Esophagus muscularis mucosa (tissue), 4 donors: ENCODE measurements around the gene PRKAG2. TPM values are rescaled to one million over a fixed set of nuclear protein-coding genes. Genes with fewer than 3 reads are reported as not detected.

ENCODE experiments used
- DNase-seq: peaks from one replicate; pipeline ENCODE4 v3.0.0-alpha.2; 2017; ENCODE audit errors: extremely low spot score
- H3K27ac ChIP-seq, 4 donors: fragments of 200-600 bp; sonication (generic); replicated peaks in 1 of 4; 1 replicate in 3 of 4; 2 replicates in 1 of 4; pipeline ENCODE4 v1.5.1; 2016 to 2019; ENCODE audit warnings: mild to moderate bottlenecking in 1 of 4
- H3K27me3 ChIP-seq, 4 donors: fragments of 200-600 bp; sonication (generic); one replicate each; pipeline versions ENCODE4 v1.5.1 to v1.6.0; 2016 to 2019
- H3K36me3 ChIP-seq, 4 donors: fragments of 200-600 bp; sonication (generic); one replicate each; pipeline ENCODE4 v1.5.1; 2016 to 2019
- H3K4me1 ChIP-seq, 4 donors: fragments of 200-600 bp; sonication (generic); one replicate each; pipeline ENCODE4 v1.5.1; 2016 to 2019
- H3K4me3 ChIP-seq, 4 donors: fragments of 200-600 bp; sonication (generic); 1 replicate in 2 of 4; 2 replicates in 2 of 4; pipeline ENCODE4 v1.5.1; 2016 to 2019; ENCODE audit warnings: mild to moderate bottlenecking in 4 of 4, moderate library complexity in 1 of 4
- H3K9me3 ChIP-seq, 4 donors: fragments of 200-600 bp; sonication (generic); 1 replicate in 3 of 4; 2 replicates in 1 of 4; pipeline ENCODE4 v1.5.1; 2016 to 2019
- CTCF ChIP-seq, 3 experiments: fragments of 200-600 bp in 2 of 3; fragments of 450-650 bp in 1 of 3; sonication (generic) in 2 of 3; IDR thresholded peaks; one replicate each; pipeline ENCODE4 v1.5.1; 2017 to 2019; ENCODE audit warnings: antibody characterized with exemption in 3 of 3, mild to moderate bottlenecking in 2 of 3, moderate library complexity in 1 of 3
- EP300 ChIP-seq: sonication (generic); formaldehyde crosslinking; IDR thresholded peaks from one replicate; pipeline ENCODE4 v1.6.1; 2017; ENCODE audit warnings: antibody characterized with exemption
- POLR2A ChIP-seq: fragments of 450-650 bp; IDR thresholded peaks from one replicate; pipeline ENCODE4 v1.6.1; 2017; ENCODE audit warnings: antibody characterized with exemption, moderate library complexity, mild to moderate bottlenecking, low read depth
- POLR2AphosphoS5 ChIP-seq, 2 donors: sonication (generic); formaldehyde crosslinking; IDR thresholded peaks; one replicate each; pipeline ENCODE4 v1.6.1; 2017; ENCODE audit warnings: antibody characterized with exemption in 2 of 2
- WGBS: methylation state at CpG from one replicate; pipeline ENCODE4 v1.1.5; 2018; 5-methylcytosine and 5-hydroxymethylcytosine counted together
- intact Hi-C: fragments of 100-400 bp; cut with DNase I; formaldehyde crosslinking; loops from one replicate; pipeline ENCODE4 v1.15.1; 2023
- total RNA-seq, 4 donors: library from RNA; depleted of rRNA; stranded (reverse); fragments of >200 nt; gene quantifications; one replicate each; pipeline versions ENCODE4 v1.1.0 to v1.2.1, GENCODE V29; 2016

PRKAG2 gene
- total RNA-seq, 4 donors from 2014 or later: 51.3 to 97.2 (median 77.5) TPM

- no peak for TF ChIP-seq CTCF (IDR thresholded peaks at IDR 0.05)
- no peak for TF ChIP-seq POLR2AphosphoS5 (IDR thresholded peaks at IDR 0.05)
- no peak for TF ChIP-seq POLR2A
- TF ChIP-seq EP300: no peak
- intact Hi-C loops: no loop called here
- H3K27me3 ChIP-seq: no peaks in the 10 kb centered on the region
Observed at GRCh38 chr7:151810441-151811232, 66.3 kb downstream of the PRKAG2 start.

GRCh38 chr7:151809864-151810170 lies 67.1 kb downstream of the PRKAG2 start:
- Histone ChIP-seq H3K4me1 (no peaks in the 10 kb centered on the region), H3K27me3 (no peaks in the 10 kb centered on the region), H3K27ac (no peak overlapping the region), H3K4me3 (no peak overlapping the region), H3K36me3 (no peaks in the 10 kb centered on the region), H3K9me3 (no peaks in the 10 kb centered on the region)
- TF ChIP-seq CTCF (IDR thresholded peaks at IDR 0.05) (no peak), EP300 (no peak)
- intact Hi-C loops: no loop called here
- WGBS: 92% methylated on average over 5 of the region's 5 CpGs
- DNase-seq: no peak

More at GRCh38 chr7:151810441-151811232, 66.3 kb downstream of the PRKAG2 start:
- 91% methylated on average over 16 of the region's 17 CpGs for WGBS
- Histone ChIP-seq H3K4me3 (no peak overlapping the region), H3K36me3 (no peaks in the 10 kb centered on the region), H3K9me3 (no peaks in the 10 kb centered on the region), H3K27ac (no peak overlapping the region), H3K4me1 (no peaks in the 10 kb centered on the region)
- DNase-seq: no peak

- no peak overlapping the region for H3K27ac ChIP-seq
- no peak for DNase-seq
- H3K4me1 ChIP-seq: no peaks in the 10 kb centered on the region
- H3K9me3 ChIP-seq: no peaks in the 10 kb centered on the region
- WGBS: 85% methylated on average over 20 of the region's 22 CpGs
- no peaks in the 10 kb centered on the region for H3K36me3 ChIP-seq
- intact Hi-C loops: no loop called here
- no peak overlapping the region for H3K4me3 ChIP-seq
- TF ChIP-seq POLR2A (no peak), POLR2AphosphoS5 (IDR thresholded peaks at IDR 0.05) (no peak), EP300 (no peak), CTCF (IDR thresholded peaks at IDR 0.05) (no peak)
- no peaks in the 10 kb centered on the region for H3K27me3 ChIP-seq
Observed at GRCh38 chr7:151809146-151809863, 67.6 kb downstream of the PRKAG2 start.

- TF ChIP-seq CTCF (IDR thresholded peaks at IDR 0.05): no peak
- TF ChIP-seq POLR2AphosphoS5 (IDR thresholded peaks at IDR 0.05): no peak
- no peak for TF ChIP-seq POLR2A
- TF ChIP-seq EP300: no peak
- H3K4me1 ChIP-seq: no peaks in the 10 kb centered on the region
- DNase-seq: no peak
- H3K9me3 ChIP-seq: no peaks in the 10 kb centered on the region
- H3K27ac ChIP-seq: no peak overlapping the region
- intact Hi-C loops: no loop called here
- no peaks in the 10 kb centered on the region for H3K27me3 ChIP-seq
- H3K36me3 ChIP-seq: no peaks in the 10 kb centered on the region
- no peak overlapping the region for H3K4me3 ChIP-seq
- 86% methylated on average over 23 of the region's 24 CpGs for WGBS
Observed at GRCh38 chr7:151808400-151809145, 68.3 kb downstream of the PRKAG2 start.
